Panc1 (cell line): Measurements from ENCODE around the gene HECA.

Experiments
- CTCF ChIP-seq: fragments of 450-650 bp; IDR thresholded peaks from 2 replicates; pipeline ENCODE4 v1.5.1; 2017; ENCODE audit warnings: mild to moderate bottlenecking
- TCF7L2 ChIP-seq: IDR thresholded peaks from 2 replicates; pipeline ENCODE4 v1.6.1; 2011; ENCODE audit warnings: mild to moderate bottlenecking, low read depth, low read length, inconsistent platforms

GRCh38 chr6:139173172-139173571 is 38.3 kb downstream of the HECA start:
- TF ChIP-seq CTCF (no peak), TCF7L2 (no peak)
